HEK293T (cell line): ENCODE results near the gene VBP1.

Source experiments
- ARNT ChIP-seq: fragments of 450-650 bp; IDR thresholded peaks from 2 replicates; pipeline ENCODE4 v1.6.1; 2017; ENCODE audit warnings: mild to moderate bottlenecking
- ELF4 ChIP-seq: fragments of 450-650 bp; IDR thresholded peaks from 2 replicates; pipeline ENCODE4 v1.6.1; 2017; ENCODE audit warnings: antibody characterized with exemption
- FOXK2 ChIP-seq: fragments of 450-650 bp; IDR thresholded peaks from 2 replicates; pipeline ENCODE4 v1.6.1; 2016; ENCODE audit warnings: mild to moderate bottlenecking
- HDGF ChIP-seq: fragments of 450-650 bp; IDR thresholded peaks from 2 replicates; pipeline ENCODE4 v1.6.1; 2017; ENCODE audit warnings: antibody characterized with exemption, borderline replicate concordance
- LEF1 ChIP-seq: fragments of 450-650 bp; IDR thresholded peaks from 2 replicates; pipeline ENCODE4 v1.6.1; 2017; ENCODE audit warnings: mild to moderate bottlenecking, borderline replicate concordance
- NFRKB ChIP-seq: fragments of 450-650 bp; IDR thresholded peaks from 2 replicates; pipeline ENCODE4 v1.6.1; 2016; ENCODE audit warnings: mild to moderate bottlenecking, moderate library complexity

DNA sequence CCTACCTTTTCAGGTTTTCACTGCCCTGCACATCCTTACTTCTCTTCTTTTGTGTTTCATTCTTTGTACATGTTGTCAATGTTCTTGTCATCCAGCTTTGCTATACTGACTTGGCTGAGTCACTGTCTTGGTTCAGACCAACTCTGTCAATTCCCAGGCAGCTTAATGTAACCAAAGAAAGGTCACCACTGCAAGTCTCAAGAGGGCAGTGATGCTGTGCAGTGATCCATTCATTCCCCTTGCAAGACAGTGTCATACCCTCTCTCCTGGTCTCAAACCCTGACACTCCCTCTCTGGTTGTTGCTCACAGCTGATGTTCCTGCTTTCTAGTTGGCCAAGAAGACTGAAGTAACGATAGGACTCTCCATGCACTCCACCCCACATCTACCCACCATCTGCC lies 30.5 kb downstream of the VBP1 start:
- TF ChIP-seq HDGF: no peak
- no peak for TF ChIP-seq NFRKB
- TF ChIP-seq ELF4: no peak
- TF ChIP-seq FOXK2: no peak
- no peak for TF ChIP-seq LEF1
- TF ChIP-seq ARNT: no peak
